DOHH2 (cell line): ENCODE results near the gene GTPBP3.

Experiments used
- CTCF ChIP-seq: fragments of 200-600 bp; sonication (generic); IDR thresholded peaks from one replicate; pipeline ENCODE4 v1.5.1; 2014; ENCODE audit warnings: antibody characterized with exemption, mild to moderate bottlenecking, low read depth, low read length; ENCODE audit not compliant: poor library complexity, severe bottlenecking
- EZH2phosphoT487 ChIP-seq: fragments of 200-600 bp; sonication (generic); IDR thresholded peaks from 2 replicates; pipeline ENCODE4 v1.6.1; 2017; ENCODE audit warnings: borderline replicate concordance, mild to moderate bottlenecking, antibody characterized with exemption, low read length, moderate library complexity, mixed read lengths

- no peak for TF ChIP-seq EZH2phosphoT487
- TF ChIP-seq CTCF, result no peak
These were observed 16.0 kb downstream of the GTPBP3 start for GRCh38 chr19:17353386-17353785.
